ENCODE data around the gene HOOK2.
A peak's percentile ranks its signal among the peaks of the same experiment; 100 is the strongest.
"Not testable (repeated sequence)": the region's sequence is repeated elsewhere in the genome, so short reads cannot be mapped to it uniquely, and the experiment has no call there.

The HOOK2 gene

GRCh38 chr19:12720296-12720695 is 55.1 kb downstream of the HOOK2 start:
- Histone ChIP-seq H4K12ac (ENCODE audit: low read depth, low read length) (no peak overlapping the region), H2AFZ (ENCODE audit: insufficient read depth, low read length, poor library complexity) (no peak overlapping the region), H3K79me1 (ENCODE audit: low read length) (peaks cover 22% of the 10 kb centered on the region), H3K4me2 (ENCODE audit: low read length) (peak overlapping the region; percentile 86), H3K9me3 (ENCODE audit: insufficient read depth, low read depth, low read length) (no peaks in the 10 kb centered on the region), H2BK12ac (ENCODE audit: low read length) (no peak overlapping the region), H2AK5ac (ENCODE audit: low read length) (no peak overlapping the region), H3K23ac (ENCODE audit: low read length) (no peak overlapping the region), H2BK5ac (ENCODE audit: low read depth, low read length, poor library complexity) (no peak overlapping the region), H3K4ac (ENCODE audit: low read depth, low read length) (peak overlapping the region; percentile 99), H3K36me3 (ENCODE audit: control insufficient read depth in 1 of 2, insufficient read depth in 2 of 2, low read length in 2 of 2) (peaks cover 30 to 31% of the 10 kb centered on the region in 2 experiments), H3K4me3 (ENCODE audit: low read depth, low read length) (no peak overlapping the region), H4K91ac (ENCODE audit: low read depth, low read length) (no peak overlapping the region), H2BK120ac (ENCODE audit: insufficient read depth, low read length, poor library complexity) (no peak overlapping the region), H3K4me1 (ENCODE audit: control insufficient read depth in 1 of 2, insufficient read depth in 2 of 2, low read length in 2 of 2) (peaks cover 3 to 5% of the 10 kb centered on the region in 2 experiments), H3K14ac (ENCODE audit: low read length) (no peak overlapping the region), H3K27me3 (ENCODE audit: insufficient read depth, low read length) (no peaks in the 10 kb centered on the region), H3K79me2 (ENCODE audit: control insufficient read depth, insufficient read depth, low read length, poor library complexity) (peaks cover 23% of the 10 kb centered on the region), H3K27ac (ENCODE audit: low read depth, low read length) (no peak overlapping the region), H3K9ac (ENCODE audit: low read length) (no peak overlapping the region), H4K8ac (ENCODE audit: low read depth, low read length) (no peak overlapping the region), H3K18ac (ENCODE audit: low read length) (no peak overlapping the region)
- no CpG with 5 or more reads among the region's 10 CpGs for WGBS (ENCODE audit: extremely low coverage, insufficient coverage, insufficient read length)
- DNase-seq = no peak

DNA sequence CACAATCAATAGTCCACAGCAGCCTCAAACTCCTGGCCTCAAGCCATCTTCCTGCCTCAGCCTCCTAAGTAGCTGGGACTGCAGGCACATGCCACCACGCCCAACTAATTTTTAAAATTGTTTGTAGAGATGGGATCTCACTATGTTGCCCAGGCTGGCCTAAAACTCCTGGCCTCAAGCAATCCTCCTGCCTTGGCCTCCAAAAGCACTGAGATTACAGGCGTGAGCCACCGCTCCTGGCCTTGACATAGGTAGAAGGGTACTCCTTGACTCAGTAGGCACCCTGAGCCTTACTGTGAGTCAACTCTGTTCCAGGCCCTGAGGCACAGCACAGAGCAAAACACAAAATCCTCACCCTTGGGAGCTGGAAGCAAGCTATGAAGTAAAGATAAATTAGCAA is 59.4 kb downstream of the HOOK2 start:
- Histone ChIP-seq H3K23ac (ENCODE audit: low read length) (no peak overlapping the region), H3K4me2 (ENCODE audit: low read length) (no peak overlapping the region), H4K12ac (ENCODE audit: low read depth, low read length) (no peak overlapping the region), H3K4me3 (ENCODE audit: low read depth, low read length) (no peak overlapping the region), H2BK120ac (ENCODE audit: insufficient read depth, low read length, poor library complexity) (no peak overlapping the region), H2AK5ac (ENCODE audit: low read length) (no peak overlapping the region), H2BK5ac (ENCODE audit: low read depth, low read length, poor library complexity) (no peak overlapping the region), H3K79me1 (ENCODE audit: low read length) (no peaks in the 10 kb centered on the region), H3K27ac (ENCODE audit: low read depth, low read length) (no peak overlapping the region), H3K36me3 (ENCODE audit: control insufficient read depth in 1 of 2, insufficient read depth in 2 of 2, low read length in 2 of 2) (peaks cover 60 to 66% of the 10 kb centered on the region in 2 experiments), H3K4me1 (ENCODE audit: control insufficient read depth in 1 of 2, insufficient read depth in 2 of 2, low read length in 2 of 2) (peaks cover 3 to 4% of the 10 kb centered on the region in 2 experiments), H3K14ac (ENCODE audit: low read length) (no peak overlapping the region), H3K18ac (ENCODE audit: low read length) (no peak overlapping the region), H4K91ac (ENCODE audit: low read depth, low read length) (no peak overlapping the region), H2AFZ (ENCODE audit: insufficient read depth, low read length, poor library complexity) (no peak overlapping the region), H3K27me3 (ENCODE audit: insufficient read depth, low read length) (no peaks in the 10 kb centered on the region), H4K8ac (ENCODE audit: low read depth, low read length) (no peak overlapping the region), H3K79me2 (ENCODE audit: control insufficient read depth, insufficient read depth, low read length, poor library complexity) (peaks cover 8% of the 10 kb centered on the region), H3K4ac (ENCODE audit: low read depth, low read length) (no peak overlapping the region), H2BK12ac (ENCODE audit: low read length) (no peak overlapping the region), H3K9me3 (ENCODE audit: insufficient read depth, low read depth, low read length) (no peaks in the 10 kb centered on the region), H3K9ac (ENCODE audit: low read length) (no peak overlapping the region)
- WGBS (ENCODE audit: extremely low coverage, insufficient coverage, insufficient read length) = no CpG with 5 or more reads among the region's 3 CpGs
- peak; percentile 85 to 87 for DNase-seq

DNA sequence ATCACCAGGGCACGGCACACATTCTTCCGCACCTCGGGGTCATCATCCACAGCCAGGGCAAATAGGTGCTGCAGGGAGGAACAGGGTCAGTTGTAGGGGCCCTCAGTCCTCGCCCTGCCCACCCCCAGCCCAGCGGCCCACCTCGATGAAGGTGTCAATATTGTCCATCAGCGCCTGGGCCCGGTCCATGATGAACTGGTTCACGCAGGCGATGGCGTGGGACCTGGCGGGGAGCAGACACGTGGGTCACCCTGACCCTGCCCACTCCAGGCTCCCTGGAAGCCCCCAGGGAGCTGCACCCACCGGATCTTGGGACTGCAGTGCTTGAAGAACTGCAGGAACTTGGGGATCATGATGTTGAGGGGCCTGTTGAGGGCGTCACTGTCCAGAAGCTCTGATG is 60.2 kb downstream of the HOOK2 start:
- H3K18ac ChIP-seq (ENCODE audit: low read length) = no peak overlapping the region
- no peak overlapping the region for H4K91ac ChIP-seq (ENCODE audit: low read depth, low read length)
- H2AFZ ChIP-seq (ENCODE audit: insufficient read depth, low read length, poor library complexity) = no peak overlapping the region
- H3K36me3 ChIP-seq (ENCODE audit: control insufficient read depth in 1 of 2, insufficient read depth in 2 of 2, low read length in 2 of 2) = peaks cover 66 to 72% of the 10 kb centered on the region in 2 experiments
- no CpG with 5 or more reads among the region's 15 CpGs for WGBS (ENCODE audit: extremely low coverage, insufficient coverage, insufficient read length)
- no peak overlapping the region for H3K14ac ChIP-seq (ENCODE audit: low read length)
- no peak overlapping the region for H2BK120ac ChIP-seq (ENCODE audit: insufficient read depth, low read length, poor library complexity)
- no peak overlapping the region for H4K12ac ChIP-seq (ENCODE audit: low read depth, low read length)
- no peak overlapping the region for H3K23ac ChIP-seq (ENCODE audit: low read length)
- H3K4me3 ChIP-seq (ENCODE audit: low read depth, low read length) = peak overlapping the region; percentile 37
- no peaks in the 10 kb centered on the region for H3K79me1 ChIP-seq (ENCODE audit: low read length)
- DNase-seq = no peak
- H2BK5ac ChIP-seq (ENCODE audit: low read depth, low read length, poor library complexity) = no peak overlapping the region
- no peaks in the 10 kb centered on the region for H3K4me1 ChIP-seq (ENCODE audit: control insufficient read depth in 1 of 2, insufficient read depth in 2 of 2, low read length in 2 of 2)
- H3K9me3 ChIP-seq (ENCODE audit: insufficient read depth, low read depth, low read length) = no peaks in the 10 kb centered on the region
- no peak overlapping the region for H3K4me2 ChIP-seq (ENCODE audit: low read length)
- no peak overlapping the region for H2AK5ac ChIP-seq (ENCODE audit: low read length)
- H3K27ac ChIP-seq (ENCODE audit: low read depth, low read length) = no peak overlapping the region
- no peak overlapping the region for H3K4ac ChIP-seq (ENCODE audit: low read depth, low read length)
- no peak overlapping the region for H4K8ac ChIP-seq (ENCODE audit: low read depth, low read length)
- H2BK12ac ChIP-seq (ENCODE audit: low read length) = no peak overlapping the region
- H3K27me3 ChIP-seq (ENCODE audit: insufficient read depth, low read length) = no peaks in the 10 kb centered on the region
- H3K79me2 ChIP-seq (ENCODE audit: control insufficient read depth, insufficient read depth, low read length, poor library complexity) = no peaks in the 10 kb centered on the region
- no peak overlapping the region for H3K9ac ChIP-seq (ENCODE audit: low read length)

DNA sequence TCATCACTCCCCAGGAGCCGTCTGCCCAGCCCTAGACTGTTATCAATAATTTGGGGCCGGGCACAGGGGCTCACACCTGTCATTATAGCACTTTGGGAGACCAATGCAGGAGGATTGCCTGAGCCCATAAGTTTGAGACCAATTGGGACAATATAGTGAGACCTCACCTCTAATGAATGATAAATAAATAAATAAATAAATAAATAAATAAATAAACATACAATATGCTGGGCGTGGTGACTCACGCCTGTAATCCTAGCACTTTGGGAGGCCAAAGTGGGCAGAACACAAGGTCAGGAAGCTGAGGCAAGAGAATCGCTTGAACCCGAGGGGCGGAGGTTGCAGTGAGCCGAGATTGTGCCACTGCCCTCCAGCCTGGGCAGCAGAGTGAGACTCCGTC is 62.0 kb downstream of the HOOK2 start:
- H2BK120ac ChIP-seq (ENCODE audit: insufficient read depth, low read length, poor library complexity); H3K9me3 ChIP-seq (ENCODE audit: insufficient read depth, low read depth, low read length); H2AFZ ChIP-seq (ENCODE audit: insufficient read depth, low read length, poor library complexity); H3K14ac ChIP-seq (ENCODE audit: low read length); H3K4me3 ChIP-seq (ENCODE audit: low read depth, low read length); H2BK12ac ChIP-seq (ENCODE audit: low read length); H3K23ac ChIP-seq (ENCODE audit: low read length); H3K9ac ChIP-seq (ENCODE audit: low read length); H3K4me2 ChIP-seq (ENCODE audit: low read length); H3K27ac ChIP-seq (ENCODE audit: low read depth, low read length); H3K27me3 ChIP-seq (ENCODE audit: insufficient read depth, low read length); H3K4me1 ChIP-seq (ENCODE audit: control insufficient read depth in 1 of 2, insufficient read depth in 2 of 2, low read length in 2 of 2); H4K12ac ChIP-seq (ENCODE audit: low read depth, low read length); H3K79me1 ChIP-seq (ENCODE audit: low read length); H4K8ac ChIP-seq (ENCODE audit: low read depth, low read length); H2AK5ac ChIP-seq (ENCODE audit: low read length); H3K18ac ChIP-seq (ENCODE audit: low read length); DNase-seq; H3K4ac ChIP-seq (ENCODE audit: low read depth, low read length); H2BK5ac ChIP-seq (ENCODE audit: low read depth, low read length, poor library complexity); H4K91ac ChIP-seq (ENCODE audit: low read depth, low read length); H3K79me2 ChIP-seq (ENCODE audit: control insufficient read depth, insufficient read depth, low read length, poor library complexity): not testable (repeated sequence)
- H3K36me3 ChIP-seq (ENCODE audit: control insufficient read depth in 1 of 2, insufficient read depth in 2 of 2, low read length in 2 of 2) = peaks cover 72 to 75% of the 10 kb centered on the region in 2 experiments
- no CpG with 5 or more reads among the region's 9 CpGs for WGBS (ENCODE audit: extremely low coverage, insufficient coverage, insufficient read length)

Measured in trophoblast cell (in vitro differentiated cells and primary cell).